ENCODE data around the gene RIC3. TPM values are rescaled to one million over a fixed set of nuclear protein-coding genes. Genes with fewer than 3 reads are reported as not detected.

Gene RIC3
- total and polyA plus RNA-seq, 7 donors, result 0.46 to 8.4 (median 3.4) TPM

DNA sequence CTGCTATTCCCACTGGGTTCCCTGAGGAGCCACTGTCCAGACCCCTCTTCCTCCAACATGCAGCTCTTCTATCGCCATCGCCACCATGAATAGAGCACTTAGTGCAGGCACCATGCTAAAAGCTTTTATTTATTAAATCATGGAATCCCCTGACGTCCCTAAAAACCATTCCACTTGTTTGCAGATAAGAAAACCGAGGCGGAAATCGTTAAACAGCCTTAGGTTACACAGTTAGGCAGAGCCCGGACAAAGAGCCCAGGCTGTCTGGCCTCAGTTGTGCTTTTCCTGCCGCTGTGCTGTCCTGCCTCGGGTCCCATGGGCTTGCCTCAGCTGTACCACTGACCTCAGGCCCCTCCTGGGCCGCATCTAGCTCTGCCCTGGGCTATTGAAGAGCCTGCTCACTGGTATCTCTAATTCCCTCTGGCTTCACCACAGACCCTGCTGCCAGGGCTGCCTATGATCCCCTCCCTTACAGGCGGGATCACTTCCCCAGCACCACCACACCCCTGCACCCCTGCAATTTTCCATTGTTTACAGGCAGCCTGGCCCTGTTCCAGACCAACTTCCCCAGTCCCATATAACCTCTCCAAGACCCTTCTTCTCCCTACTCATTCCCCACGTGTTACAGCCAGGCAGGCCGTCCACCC, 100.8 kb downstream of the RIC3 start:
- TF ChIP-seq, protein P1, sequence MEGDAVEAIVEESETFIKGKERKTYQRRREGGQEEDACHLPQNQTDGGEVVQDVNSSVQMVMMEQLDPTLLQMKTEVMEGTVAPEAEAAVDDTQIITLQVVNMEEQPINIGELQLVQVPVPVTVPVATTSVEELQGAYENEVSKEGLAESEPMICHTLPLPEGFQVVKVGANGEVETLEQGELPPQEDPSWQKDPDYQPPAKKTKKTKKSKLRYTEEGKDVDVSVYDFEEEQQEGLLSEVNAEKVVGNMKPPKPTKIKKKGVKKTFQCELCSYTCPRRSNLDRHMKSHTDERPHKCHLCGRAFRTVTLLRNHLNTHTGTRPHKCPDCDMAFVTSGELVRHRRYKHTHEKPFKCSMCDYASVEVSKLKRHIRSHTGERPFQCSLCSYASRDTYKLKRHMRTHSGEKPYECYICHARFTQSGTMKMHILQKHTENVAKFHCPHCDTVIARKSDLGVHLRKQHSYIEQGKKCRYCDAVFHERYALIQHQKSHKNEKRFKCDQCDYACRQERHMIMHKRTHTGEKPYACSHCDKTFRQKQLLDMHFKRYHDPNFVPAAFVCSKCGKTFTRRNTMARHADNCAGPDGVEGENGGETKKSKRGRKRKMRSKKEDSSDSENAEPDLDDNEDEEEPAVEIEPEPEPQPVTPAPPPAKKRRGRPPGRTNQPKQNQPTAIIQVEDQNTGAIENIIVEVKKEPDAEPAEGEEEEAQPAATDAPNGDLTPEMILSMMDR (IDR thresholded peaks at IDR 0.05), result no peak
- H3K27ac ChIP-seq, result peak overlapping the region; percentile 46
- DNase-seq (no peak), ATAC-seq (no peak)
- intact Hi-C loops (cut with DNase I), result loop anchor here in 1 of 2 donors (2.0 kb wide), 1 partner anchor 35 kb away; no protein-coding TSS in a partner anchor
- H3K27me3 ChIP-seq (ENCODE audit: insufficient read depth in 3 of 3, low read length in 2 of 3), result no peaks in the 10 kb centered on the region
- no peak overlapping the region for H3K4me3 ChIP-seq
- 56 to 63% (median 62%) methylated on average over 13 of the region's 13 CpGs for WGBS, 3 donors
- H3K9me3 ChIP-seq, result no peaks in the 10 kb centered on the region
- no peaks in the 10 kb centered on the region for H3K36me3 ChIP-seq (ENCODE audit: insufficient read depth in 1 of 2, low read depth in 1 of 2)
- peaks cover 12% of the 10 kb centered on the region for H3K4me1 ChIP-seq

DNA sequence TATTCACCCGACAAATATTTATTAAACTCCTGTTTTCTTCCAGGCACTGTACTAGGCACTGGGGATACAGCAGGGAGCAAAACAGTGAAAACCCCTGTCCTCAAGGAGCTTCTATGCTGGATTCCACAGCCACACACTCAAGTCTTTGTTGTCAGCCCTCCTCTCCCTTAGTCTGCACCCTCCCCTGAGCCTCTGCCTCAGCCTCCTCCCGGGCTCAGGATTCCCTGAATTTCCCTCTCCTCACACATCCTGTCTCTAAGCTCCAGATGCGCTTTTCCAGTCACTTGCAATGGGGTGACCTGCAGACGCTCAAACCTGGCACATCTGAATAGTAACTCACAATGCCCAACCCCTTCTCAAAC, 101.3 kb downstream of the RIC3 start:
- no peaks in the 10 kb centered on the region for H3K9me3 ChIP-seq
- WGBS, 3 donors, result 79 to 84% (median 84%) methylated on average over 4 of the region's 4 CpGs
- intact Hi-C loops (cut with DNase I), result no loop called here
- no peaks in the 10 kb centered on the region for H3K36me3 ChIP-seq (ENCODE audit: insufficient read depth in 1 of 2, low read depth in 1 of 2)
- DNase-seq, result no peak
- peaks cover 18% of the 10 kb centered on the region for H3K4me1 ChIP-seq
- no peak for ATAC-seq
- H3K27me3 ChIP-seq (ENCODE audit: insufficient read depth in 3 of 3, low read length in 2 of 3), result no peaks in the 10 kb centered on the region
- no peak overlapping the region for H3K27ac ChIP-seq
- TF ChIP-seq, protein P1 (IDR thresholded peaks at IDR 0.05), result no peak
- no peak overlapping the region for H3K4me3 ChIP-seq

- no peaks in the 10 kb centered on the region for H3K27me3 ChIP-seq (ENCODE audit: insufficient read depth in 3 of 3, low read length in 2 of 3)
- no peak overlapping the region for H3K27ac ChIP-seq
- DNase-seq, result no peak
- no peak overlapping the region for H3K4me3 ChIP-seq
- no peak for ATAC-seq
- no peaks in the 10 kb centered on the region for H3K9me3 ChIP-seq
- WGBS, 3 donors, result 74 to 80% (median 78%) methylated on average over 10 of the region's 10 CpGs
- intact Hi-C loops (cut with DNase I), result no loop called here
- H3K4me1 ChIP-seq, result peaks cover 21% of the 10 kb centered on the region
- TF ChIP-seq, protein P1 (IDR thresholded peaks at IDR 0.05), result no peak
- no peaks in the 10 kb centered on the region for H3K36me3 ChIP-seq (ENCODE audit: insufficient read depth in 1 of 2, low read depth in 1 of 2)
Observed at GRCh38 chr11:8066911-8067455, 101.8 kb downstream of the RIC3 start.

DNA sequence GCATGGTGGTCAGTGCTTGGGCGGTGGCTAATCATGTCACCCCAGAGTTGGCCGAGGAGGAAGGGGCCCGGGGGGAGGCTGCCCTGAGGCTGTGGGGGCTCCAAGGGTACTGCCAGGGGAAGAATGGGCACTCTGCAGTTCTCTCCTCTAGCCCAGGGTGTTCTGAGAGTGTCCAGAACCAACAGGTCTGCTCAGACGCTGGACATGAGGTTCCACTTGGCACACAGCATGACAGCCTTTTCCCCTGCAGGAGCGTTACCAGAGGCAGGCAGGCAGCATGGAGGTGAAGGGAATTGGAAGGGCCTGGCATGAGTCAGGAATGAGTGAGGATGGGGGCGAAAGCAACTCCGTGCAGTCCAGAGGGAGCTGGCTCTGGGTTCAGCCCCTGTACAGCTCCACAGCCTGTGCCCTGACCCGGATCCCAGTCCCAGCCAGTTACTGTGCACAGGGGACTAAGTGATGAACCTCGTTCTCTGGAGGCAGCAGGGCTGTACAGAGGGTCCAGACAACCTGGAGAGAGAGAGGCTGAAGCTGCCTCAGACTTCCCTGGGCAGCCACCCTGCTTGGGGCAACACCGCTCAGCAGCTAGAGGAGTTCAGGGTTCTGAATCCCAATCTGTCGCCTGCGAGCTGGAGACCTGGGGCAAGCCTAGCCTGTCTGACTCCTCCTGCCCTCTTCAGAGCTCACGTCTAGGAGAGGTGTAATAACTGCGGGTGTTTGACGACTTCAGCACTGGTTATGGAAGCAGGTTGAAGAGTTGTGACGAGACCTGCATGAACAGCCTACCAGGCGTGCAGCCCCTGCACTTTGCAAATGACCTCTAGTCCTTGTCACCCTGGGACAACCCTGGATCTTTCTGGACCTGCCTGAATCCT, 102.6 kb downstream of the RIC3 start:
- no peak for DNase-seq
- WGBS, 3 donors, result 83 to 88% (median 85%) methylated on average over 17 of the region's 17 CpGs
- H3K27me3 ChIP-seq (ENCODE audit: insufficient read depth in 3 of 3, low read length in 2 of 3), result no peaks in the 10 kb centered on the region
- no peaks in the 10 kb centered on the region for H3K9me3 ChIP-seq
- TF ChIP-seq, protein P1 (IDR thresholded peaks at IDR 0.05), result no peak
- H3K4me3 ChIP-seq, result no peak overlapping the region
- intact Hi-C loops (cut with DNase I), result no loop called here
- peaks cover 21% of the 10 kb centered on the region for H3K4me1 ChIP-seq
- no peak for ATAC-seq
- no peaks in the 10 kb centered on the region for H3K36me3 ChIP-seq (ENCODE audit: insufficient read depth in 1 of 2, low read depth in 1 of 2)
- H3K27ac ChIP-seq, result no peak overlapping the region

Measured in psoas muscle (tissue), 8 donors.